ENCODE data around the gene KNDC1.

DNA sequence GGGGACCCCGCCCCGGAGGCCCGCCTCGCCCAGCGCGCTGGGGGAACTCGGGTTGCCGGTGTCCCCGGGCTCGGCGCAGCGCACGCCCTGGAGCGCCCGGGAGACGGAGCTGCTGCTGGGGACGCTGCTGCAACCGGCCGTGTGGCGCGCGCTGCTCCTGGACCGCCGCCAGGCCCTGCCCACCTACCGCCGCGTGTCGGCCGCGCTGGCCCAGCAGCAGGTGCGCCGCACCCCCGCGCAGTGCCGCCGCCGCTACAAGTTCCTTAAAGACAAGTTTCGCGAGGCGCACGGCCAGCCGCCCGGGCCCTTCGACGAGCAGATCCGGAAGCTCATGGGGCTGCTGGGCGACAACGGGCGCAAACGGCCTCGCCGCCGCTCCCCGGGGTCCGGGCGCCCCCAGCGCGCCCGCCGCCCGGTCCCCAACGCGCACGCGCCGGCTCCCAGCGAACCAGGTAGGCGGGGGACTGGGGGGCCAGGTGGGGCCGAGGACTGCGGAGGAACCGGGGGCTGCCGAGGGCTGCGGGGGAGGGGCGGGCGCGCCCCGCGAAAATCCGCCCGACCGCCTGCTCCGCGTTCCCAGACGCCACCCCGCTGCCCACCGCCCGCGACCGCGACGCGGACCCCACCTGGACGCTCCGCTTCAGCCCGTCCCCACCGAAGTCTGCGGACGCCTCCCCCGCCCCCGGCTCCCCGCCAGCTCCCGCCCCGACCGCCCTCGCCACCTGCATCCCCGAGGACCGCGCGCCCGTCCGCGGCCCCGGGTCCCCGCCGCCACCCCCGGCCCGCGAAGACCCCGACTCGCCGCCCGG, 70.6 kb downstream of the KNDC1 start:
- no peak for TF ChIP-seq POLR2A (IDR thresholded peaks at IDR 0.05)
- TF ChIP-seq, protein P1, sequence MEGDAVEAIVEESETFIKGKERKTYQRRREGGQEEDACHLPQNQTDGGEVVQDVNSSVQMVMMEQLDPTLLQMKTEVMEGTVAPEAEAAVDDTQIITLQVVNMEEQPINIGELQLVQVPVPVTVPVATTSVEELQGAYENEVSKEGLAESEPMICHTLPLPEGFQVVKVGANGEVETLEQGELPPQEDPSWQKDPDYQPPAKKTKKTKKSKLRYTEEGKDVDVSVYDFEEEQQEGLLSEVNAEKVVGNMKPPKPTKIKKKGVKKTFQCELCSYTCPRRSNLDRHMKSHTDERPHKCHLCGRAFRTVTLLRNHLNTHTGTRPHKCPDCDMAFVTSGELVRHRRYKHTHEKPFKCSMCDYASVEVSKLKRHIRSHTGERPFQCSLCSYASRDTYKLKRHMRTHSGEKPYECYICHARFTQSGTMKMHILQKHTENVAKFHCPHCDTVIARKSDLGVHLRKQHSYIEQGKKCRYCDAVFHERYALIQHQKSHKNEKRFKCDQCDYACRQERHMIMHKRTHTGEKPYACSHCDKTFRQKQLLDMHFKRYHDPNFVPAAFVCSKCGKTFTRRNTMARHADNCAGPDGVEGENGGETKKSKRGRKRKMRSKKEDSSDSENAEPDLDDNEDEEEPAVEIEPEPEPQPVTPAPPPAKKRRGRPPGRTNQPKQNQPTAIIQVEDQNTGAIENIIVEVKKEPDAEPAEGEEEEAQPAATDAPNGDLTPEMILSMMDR (IDR thresholded peaks at IDR 0.05), result no peak
